Fibroblast of skin of left quadriceps (primary cell): ENCODE data around the gene IKBKE.
"Not testable (repeated sequence)": the region's sequence is repeated elsewhere in the genome, so short reads cannot be mapped to it uniquely, and the experiment has no call there.

Experiments used
- DNase-seq, 2 experiments: peaks; one replicate each; pipeline ENCODE4 v3.0.0-alpha.2; 2013; ENCODE audit warnings: low read depth in 2 of 2

IKBKE gene

DNA sequence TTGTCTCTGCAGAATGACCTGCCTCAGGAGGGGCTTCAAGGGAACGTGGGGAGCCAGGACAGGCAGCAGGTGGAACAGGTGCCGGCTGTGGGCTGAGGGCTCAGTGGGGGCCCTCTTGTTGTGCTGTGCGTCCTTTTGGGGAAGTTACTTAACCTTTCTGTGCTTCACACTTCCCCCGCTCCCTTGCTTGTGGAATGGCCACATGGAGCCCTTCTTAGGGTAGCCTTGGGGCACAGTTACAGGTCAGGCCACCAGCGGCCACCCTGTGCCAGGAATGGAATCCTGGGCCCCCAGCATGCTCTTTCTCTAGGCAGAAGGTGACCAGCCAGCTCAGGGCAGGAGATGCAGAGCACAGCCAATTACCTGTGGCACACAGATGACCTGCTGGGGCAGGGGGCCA, 2.6 kb downstream of the IKBKE start:
- no peak for DNase-seq

DNA sequence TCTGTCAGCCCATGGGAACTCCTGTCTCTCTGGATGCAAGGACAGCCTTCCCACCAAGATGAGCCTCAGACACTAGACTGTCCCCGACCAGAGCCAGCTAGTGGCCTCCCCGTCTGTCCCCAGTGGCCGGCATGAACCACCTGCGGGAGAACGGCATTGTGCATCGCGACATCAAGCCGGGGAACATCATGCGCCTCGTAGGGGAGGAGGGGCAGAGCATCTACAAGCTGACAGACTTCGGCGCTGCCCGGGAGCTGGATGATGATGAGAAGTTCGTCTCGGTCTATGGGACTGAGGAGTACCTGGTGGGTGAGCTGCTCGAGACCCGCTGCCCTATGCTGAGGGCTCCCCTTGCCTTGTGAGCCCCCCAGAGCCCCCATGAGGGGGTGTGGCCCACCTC, 5.8 kb downstream of the IKBKE start:
- DNase-seq = no peak

DNA sequence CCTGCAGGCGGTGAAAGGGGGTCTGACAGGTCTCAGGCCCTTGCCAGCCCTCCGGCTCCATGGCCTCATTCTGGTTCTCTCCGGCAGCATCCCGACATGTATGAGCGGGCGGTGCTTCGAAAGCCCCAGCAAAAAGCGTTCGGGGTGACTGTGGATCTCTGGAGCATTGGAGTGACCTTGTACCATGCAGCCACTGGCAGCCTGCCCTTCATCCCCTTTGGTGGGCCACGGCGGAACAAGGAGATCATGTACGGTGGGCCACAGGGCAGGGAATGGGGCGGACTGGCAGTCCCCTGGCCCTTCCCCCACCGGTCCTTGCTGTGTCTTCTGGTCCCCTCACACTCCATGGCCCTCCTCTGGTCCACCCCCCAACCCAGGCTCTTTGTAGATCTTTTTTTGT, 6.3 kb downstream of the IKBKE start:
- DNase-seq = no peak

DNA sequence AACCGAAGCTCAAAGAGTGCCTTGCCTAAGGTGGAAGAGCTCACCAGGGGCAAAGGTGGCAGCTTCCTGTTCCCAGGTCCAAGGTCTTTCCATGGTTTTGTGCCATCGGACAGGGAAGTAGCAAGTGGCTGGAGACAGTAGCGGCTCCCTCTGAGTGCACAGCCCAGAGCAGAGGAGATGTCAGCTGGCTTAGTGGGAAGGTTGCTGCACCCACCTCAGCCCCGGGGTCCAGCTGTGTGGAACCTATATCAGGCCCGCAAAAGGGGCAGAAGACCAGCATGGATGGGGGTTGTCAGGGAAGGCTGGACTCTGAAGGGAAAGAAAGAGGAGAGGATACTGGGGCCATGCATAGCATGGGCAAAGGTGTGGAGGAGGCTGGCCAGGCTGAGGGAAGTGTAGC, 6.8 kb downstream of the IKBKE start:
- no peak for DNase-seq

DNA sequence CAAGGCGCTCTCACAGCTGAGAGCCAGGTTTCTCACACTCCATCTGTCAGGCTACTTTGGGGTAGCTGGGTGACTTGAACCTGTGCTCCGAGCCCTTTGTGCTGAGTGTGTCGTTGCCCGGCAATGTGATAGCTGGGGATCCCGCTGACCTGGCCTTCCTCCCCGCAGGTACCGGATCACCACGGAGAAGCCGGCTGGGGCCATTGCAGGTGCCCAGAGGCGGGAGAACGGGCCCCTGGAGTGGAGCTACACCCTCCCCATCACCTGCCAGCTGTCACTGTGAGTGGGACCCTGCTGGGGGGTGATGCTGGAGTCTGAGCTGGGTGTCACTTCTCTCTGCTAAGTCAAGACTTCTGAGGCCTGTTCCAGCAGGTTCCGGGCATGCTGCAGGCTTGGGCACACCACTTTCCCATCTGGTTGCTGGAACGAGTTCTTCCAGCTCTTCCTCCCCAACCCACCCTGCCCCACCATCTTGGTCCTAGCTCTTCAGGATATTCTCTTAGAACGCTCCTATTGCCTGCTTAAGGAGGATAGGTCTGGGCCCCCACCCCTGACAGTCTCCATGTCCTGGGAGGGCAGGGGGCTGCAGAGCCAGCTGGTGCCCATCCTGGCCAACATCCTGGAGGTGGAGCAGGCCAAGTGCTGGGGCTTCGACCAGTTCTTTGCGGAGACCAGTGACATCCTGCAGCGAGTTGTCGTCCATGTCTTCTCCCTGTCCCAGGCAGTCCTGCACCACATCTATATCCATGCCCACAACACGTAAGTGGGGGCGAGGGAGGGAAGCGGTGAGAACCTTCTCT, 7.5 kb downstream of the IKBKE start:
- no peak for DNase-seq

DNA sequence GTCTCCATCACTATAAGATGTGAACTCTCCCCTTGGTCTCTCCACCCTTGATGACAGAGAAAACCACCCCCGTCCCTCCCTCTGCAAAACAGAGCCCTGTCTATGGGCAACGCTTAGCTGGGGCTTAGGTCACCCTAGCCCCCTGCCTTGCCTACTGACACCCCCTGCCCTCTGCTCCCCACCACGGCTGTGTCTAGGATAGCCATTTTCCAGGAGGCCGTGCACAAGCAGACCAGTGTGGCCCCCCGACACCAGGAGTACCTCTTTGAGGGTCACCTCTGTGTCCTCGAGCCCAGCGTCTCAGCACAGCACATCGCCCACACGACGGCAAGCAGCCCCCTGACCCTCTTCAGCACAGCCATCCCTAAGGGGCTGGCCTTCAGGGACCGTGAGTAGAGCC, 8.5 kb downstream of the IKBKE start:
- DNase-seq = no peak

DNA sequence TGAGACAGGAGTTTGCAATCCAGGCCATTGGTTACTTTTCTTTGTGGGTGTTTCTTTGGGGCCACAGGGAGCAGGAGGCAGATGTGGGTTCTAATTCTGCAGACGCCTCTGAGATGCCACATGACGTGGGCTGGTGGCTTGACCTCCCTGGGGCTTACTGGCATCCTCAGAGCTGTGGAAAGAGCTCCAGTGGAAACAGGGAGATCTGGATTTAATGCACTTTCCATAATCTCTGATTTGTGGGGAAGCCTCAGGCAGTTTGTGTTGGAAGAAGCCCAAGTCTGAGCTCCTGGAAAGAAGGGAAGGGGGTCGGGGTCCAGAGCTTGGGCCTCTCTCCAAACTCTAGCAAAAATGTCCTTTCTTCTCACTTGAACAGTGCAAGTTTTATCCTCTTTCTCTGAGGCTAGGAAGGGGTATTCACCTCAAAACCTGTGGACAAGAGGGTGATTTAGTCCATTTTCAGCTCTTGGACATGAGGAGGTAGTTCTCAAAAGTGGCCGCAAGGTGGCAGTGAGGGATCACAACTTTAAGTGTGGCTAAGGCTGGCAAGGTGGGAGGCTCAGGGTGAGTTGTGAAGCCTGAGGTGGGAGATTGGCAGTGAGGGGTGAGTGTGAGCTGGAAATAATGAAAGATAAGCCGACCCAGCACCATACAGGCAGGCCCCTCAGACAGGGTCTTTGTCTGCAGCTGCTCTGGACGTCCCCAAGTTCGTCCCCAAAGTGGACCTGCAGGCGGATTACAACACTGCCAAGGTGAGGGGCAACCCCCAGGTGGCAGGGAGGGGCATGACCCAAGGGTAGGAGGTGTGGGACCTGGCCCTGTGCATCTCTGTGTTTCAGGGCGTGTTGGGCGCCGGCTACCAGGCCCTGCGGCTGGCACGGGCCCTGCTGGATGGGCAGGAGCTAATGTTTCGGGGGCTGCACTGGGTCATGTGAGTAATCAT, 9.2 kb downstream of the IKBKE start:
- no peak for DNase-seq

DNA sequence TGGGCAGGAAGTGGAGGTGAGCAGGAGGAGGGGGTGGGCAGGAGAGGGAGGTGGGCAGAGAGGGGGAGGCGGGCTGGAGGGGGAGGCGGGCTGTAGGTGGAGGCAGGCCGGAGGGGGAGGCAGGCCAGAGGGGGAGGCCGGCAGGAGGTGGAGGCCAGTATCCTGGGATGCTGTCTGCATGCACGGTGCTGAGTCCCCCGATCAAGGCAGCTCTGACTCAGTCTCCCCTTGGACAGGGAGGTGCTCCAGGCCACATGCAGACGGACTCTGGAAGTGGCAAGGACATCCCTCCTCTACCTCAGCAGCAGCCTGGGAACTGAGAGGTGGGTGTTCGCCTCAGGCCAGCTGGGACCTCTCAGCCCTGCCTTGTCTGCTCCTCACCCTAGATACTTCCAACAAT, 9.9 kb downstream of the IKBKE start:
- no peak for DNase-seq

DNA sequence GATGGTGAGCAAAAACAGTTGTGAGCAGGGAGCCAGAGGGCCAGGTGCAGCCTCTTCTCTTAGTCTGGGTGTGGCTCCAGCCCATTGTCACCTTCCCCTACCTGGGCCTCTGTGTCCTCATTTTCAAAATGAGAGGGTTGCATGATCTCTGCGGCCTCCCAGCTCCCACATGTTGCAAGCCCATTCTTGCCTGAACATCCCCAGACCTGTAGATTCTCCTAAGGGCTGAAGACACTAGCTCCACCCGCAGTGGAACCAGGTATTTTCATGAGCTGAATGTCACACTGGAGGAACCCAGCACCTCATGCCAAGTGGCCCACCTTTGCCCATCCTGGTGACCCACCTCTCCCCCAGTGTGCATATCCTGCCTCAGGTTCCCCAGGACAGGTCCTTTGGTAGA, 12.3 kb downstream of the IKBKE start:
- DNase-seq = no peak

DNA sequence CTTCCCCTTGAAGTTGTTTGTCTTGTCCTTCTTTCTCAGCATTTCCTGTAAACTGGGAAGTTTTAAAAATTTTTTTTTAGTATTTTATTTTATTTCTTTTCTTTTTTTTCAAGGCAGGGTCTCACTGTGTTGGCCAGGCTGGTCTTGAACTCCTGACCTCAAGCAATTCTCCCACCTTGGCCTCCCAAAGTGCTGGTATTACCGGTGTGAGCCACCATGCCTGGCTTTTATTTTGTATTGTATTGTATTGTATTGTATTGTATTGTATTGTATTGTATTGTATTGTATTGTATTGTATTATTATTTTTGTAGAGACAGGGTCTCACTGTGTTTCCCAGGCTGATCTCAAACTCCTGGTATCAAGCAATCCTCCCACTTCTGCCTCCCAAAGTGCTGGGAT, 13.6 kb downstream of the IKBKE start:
- not testable (repeated sequence) for DNase-seq

DNA sequence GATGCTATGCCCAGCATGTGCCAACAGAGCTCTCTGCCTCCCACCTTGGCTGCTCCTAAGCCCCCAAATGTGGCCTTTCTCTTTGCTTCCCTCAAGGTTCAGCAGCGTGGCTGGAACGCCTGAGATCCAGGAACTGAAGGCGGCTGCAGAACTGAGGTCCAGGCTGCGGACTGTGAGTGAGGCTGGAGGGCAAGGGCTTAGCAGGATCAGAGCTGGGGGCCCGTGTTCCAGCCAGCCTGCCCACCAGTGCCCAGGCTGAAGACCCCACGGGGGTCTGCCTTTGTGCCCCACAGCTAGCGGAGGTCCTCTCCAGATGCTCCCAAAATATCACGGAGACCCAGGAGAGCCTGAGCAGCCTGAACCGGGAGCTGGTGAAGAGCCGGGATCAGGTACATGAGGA, 14.6 kb downstream of the IKBKE start:
- no peak for DNase-seq

DNA sequence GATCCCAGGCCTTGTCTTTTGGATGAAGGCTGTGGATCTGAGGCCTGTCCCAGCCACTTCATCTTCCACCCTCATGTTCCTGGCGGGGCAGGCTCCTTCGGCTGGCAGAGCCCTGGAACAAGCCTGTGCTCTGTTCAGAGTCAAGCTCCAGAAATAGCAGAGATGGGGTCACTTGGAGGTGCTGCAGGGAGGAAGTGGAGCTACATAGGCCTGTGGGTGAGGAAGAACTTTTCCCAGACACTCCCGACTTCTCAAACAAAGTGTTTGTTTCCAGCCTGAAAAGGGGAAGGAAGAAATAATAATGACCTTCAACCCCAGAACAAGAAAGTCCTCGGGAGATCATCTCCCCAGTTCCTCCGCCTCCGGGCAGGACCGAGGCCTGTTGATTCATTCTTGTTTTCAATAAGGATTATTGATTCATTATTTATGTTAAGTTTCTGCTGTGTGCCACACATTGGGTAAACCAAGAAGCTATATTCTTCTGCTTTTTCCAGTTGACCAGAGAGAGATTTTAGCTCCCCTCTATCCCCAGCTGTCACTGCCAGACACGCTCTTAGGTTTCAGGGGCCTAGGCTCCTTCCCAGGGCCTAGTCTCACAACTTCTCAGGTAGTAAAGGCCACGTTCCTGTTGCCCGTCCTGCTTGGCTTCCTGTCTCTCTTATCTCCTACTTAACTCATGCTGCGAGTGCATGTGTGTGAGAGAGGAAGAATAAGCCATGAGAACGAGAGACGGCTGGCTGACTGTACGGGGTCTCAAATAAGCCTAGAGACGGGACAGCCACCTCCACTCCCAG, 16.9 kb downstream of the IKBKE start:
- DNase-seq = no peak

DNA sequence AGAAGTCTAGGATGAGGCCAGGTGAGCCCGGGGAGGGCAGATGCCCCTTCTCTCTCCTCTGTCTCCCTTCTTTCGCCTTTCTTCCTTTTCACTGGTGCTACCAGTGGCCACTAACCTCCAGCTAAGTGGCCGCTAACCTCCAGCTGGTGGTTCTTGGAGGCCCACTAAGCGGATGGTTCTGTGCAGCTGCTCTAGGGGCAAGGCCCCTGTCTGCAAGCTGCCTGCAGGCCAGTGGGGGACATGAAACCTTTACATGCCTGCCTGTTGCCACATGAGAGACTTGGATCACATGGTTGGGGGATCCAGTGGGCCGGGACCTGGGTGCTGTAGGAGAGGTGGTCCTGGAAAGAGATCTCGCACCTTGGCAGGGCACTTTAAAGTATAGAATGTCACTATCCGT, 17.7 kb downstream of the IKBKE start:
- no peak for DNase-seq

DNA sequence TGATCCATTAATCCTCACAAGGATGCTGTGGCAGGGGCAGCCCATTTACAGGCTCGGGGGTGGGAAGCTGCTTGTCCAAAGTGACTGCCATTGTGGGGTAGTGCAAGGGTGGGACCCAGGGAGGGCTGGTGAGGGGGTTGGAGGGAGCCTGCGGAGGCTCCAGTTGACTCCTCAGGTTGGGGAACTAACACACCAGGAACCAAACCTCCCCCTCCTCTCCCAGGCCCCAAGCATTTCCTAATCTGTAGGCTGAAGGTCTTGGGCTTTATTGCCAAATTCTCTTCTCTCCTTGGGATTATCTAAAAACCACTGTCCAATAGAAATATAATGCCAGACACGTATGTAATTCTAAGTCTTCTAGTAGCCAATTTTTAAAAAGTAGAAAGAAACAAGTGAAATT, 18.2 kb downstream of the IKBKE start:
- no peak for DNase-seq

DNA sequence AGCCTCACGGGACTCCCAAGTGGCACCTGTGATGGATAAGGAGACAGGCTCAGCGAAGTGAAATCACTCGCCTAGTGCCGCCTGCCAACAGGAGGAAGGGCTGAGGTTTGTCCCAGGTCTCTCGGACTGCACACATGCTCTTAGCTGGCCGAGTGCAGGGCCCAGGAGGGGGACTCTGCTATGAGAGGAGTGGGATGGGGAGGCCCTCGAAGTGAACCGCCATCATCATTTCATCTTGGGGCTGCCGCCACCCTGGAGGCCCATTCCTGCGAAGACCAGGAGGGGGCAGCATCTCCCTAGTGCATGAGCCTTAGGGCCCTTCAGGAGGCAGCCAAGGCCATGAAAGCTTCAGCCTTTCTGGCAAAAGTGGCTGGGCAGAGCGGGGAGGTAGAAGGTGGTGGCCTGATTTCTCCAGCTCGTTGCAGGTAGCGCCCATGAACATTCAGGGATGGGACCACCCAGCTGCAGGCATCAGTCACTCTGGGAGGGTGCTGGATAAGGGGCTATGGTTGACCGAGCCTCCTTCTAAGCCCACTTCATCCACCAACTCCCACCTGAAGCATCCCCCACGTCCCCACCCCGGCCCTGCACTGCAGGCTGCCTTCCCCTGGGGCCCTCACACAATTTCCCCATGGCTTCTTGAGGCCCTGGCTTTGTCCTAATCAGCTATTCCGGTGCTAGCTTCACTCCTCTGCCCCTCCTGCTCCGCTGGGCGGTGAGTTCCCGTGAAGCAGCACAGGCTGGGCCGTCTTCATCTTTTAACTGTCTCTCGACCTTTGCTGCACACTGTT, 19.9 kb downstream of the IKBKE start:
- no peak for DNase-seq

DNA sequence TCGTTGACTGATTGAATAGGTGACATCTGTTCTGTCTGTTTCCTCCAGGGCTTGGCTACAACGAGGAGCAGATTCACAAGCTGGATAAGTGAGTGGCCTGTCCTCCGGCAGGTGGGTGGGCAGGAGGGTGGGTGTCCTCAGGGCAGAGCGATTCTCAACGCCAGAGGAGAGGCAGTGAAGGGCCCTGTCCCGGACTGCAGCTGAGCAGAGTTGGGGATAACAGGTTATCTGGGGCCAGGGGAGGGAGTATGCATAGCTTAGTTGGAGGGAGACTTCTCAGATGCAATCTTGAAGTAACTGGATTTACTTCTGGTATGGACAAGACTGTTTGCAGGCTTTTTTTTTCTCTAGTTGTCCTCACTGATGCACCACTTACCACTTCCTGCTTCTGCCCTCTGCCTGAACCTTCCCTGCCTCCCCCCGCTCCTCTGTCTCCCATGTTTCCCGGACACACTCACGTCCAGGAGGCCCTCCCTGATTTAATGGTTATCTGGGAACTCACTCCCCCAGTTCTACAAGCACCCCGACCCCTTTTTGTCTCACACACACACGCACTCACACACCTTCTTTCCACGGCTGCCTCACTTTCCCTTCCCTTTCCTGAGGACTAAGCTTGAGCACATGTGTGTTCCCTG, 20.6 kb downstream of the IKBKE start:
- no peak for DNase-seq

DNA sequence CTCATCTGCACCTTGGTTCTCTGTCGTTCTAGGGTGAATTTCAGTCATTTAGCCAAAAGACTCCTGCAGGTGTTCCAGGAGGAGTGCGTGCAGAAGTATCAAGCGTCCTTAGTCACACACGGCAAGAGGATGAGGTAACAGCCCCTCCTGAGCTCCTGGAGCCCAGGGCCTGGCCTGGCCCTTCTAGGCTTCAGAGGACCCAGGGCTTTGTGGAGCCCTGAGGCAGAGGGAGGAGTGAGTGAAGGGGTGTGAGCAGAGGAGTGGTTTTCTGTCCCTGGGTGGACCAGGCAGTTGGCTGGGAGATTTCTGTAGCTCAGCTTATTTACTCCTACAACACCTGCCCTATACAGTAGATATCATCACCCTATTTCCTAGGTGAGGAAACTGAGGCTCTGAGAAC, 21.3 kb downstream of the IKBKE start:
- DNase-seq = no peak

DNA sequence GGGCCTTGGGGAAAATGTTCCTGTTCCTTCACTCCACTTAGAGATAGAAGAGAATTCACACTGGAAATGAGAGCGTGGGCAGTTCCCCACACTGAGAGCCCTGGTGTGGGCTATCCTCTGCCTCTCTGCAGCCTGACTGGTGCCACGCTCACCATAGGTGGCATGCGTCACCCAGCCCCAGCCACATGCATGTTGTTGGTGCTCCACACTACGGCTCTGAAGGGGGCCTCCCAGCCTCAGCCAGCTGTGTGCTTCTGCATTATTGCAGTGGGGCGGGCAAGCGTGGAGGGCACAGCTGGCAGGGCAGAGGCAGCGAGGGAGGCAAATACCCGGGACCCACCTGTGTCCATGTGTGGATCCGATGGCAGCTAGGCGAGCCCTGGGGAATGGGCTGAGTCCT, 22.3 kb downstream of the IKBKE start:
- DNase-seq = no peak

DNA sequence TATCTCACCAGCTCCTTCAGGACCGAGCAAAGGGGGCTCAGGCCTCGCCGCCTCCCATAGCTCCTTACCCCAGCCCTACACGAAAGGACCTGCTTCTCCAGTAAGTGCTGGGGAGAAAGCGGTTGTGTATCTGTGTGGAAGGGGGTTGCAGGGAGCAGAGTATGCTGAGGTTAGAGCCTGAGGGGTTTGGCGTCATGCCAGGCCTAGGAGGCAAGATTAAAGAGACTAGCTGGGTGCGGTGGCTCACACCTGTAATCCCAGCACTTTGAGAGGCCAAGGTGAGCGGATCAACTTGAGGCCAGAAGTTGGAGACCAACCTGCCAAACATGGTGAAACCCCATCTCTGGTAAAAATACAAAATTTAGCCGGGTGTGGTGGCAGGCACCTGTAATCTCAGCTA, 23.0 kb downstream of the IKBKE start:
- DNase-seq = no peak

DNA sequence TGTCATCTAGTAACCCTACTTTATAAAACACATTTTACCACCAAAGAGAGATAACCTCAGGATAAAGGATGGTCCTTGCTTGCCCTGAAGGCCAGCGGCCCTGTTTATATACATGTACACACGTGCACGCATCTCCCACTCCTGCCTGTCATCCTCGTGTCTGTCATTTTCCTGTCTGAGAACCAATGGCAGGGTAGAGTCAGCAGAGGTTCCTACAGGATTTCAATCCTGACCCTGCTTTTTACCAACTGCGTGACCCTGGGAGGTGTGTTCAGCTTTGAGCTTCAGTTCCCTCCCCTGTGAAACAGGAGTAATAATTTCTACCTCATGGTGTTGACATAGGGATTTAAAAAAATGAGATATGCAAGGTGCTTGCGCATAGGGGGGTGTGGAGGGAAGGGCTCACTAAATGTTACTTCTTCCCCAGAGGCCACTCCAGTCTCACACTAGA, 24.8 kb downstream of the IKBKE start:
- no peak for DNase-seq

DNA sequence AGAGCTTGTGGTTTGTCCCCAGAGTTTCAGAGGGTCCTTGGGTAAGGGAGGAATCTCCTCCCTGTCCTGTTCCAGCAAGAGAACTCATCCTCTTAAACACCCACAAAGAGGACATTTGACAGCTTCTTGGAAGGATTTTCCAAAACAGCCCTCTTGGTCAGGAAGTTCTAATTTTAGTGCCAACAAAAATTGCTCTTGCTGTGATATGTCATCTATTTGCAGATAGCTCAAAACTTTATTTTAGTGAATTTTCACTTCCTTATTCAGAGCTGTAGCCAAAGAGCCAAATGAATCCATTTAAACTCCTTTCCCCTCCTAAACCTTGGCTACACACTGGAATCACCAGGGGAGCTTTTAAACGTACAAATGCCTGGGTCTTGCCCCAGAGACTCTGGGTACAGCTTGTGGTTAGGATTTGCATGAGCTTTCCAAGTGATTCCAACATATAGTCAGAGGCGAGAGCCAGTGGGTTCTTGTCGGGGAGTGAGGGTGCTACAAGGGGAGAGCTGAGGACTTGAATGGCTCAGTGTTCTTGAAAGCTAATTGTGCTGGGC, 25.3 kb downstream of the IKBKE start:
- no peak for DNase-seq
